ENCODE results near the gene ROM1.
"Not testable (repeated sequence)": the region's sequence is repeated elsewhere in the genome, so short reads cannot be mapped to it uniquely, and the experiment has no call there.

The ROM1 gene

DNA sequence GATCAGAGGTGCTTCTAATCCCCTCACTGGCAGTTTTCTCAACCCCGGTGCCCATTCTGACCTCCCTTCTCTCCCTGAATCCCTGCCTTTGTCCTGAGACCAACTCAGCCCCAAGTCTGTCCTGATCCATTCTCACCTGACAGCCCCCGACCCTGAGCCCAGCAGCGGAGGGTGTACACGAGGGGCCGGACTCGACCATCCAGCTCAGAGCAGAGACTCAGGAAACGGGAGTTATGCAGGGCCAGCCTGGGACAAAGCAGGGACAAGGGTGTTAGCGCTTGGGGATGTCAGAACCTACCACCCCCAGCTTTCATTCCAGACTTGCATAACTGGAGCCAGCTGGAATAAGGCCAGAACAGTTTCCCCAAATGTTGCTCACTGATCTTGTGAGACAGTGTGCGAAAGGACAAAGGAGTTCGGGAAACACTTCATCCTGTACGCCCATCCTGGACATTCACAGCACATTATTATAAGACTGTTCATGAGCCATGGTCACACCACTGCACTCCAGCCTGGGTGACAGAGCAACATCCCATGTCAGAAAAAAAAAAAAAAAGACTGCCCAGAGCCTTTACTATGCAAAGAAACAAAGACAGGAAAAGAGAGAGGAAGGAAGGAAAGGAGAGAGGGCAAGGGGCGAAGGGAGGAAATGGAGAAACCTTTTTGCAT, 35.9 kb upstream of the ROM1 start:
- no peak overlapping the region for H3K4me3 ChIP-seq (ENCODE audit: low read depth, low read length)
- no peak for DNase-seq (ENCODE audit: low read depth)

DNA sequence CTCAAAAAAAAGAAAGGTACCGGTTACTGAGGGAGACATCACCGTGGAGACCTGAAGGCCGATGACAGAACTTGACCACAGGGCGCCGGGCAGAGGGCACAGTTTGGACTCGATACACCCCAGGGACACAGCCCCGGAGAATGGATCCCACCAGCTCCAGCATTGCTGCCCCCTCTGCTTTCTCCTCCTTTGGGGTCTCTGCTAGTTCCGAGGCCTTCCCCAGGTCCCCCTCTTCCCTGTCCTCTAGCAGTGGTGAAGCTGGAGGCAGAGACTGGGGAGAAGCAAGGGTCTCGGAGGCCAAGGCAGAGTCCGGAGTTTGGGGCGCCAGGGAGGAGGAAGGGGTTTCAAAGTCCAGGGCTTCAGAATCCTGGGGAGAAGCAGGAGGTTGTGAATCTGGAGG, 34.5 kb upstream of the ROM1 start:
- H3K4me3 ChIP-seq (ENCODE audit: low read depth, low read length) = no peak overlapping the region
- TF ChIP-seq, protein P1, sequence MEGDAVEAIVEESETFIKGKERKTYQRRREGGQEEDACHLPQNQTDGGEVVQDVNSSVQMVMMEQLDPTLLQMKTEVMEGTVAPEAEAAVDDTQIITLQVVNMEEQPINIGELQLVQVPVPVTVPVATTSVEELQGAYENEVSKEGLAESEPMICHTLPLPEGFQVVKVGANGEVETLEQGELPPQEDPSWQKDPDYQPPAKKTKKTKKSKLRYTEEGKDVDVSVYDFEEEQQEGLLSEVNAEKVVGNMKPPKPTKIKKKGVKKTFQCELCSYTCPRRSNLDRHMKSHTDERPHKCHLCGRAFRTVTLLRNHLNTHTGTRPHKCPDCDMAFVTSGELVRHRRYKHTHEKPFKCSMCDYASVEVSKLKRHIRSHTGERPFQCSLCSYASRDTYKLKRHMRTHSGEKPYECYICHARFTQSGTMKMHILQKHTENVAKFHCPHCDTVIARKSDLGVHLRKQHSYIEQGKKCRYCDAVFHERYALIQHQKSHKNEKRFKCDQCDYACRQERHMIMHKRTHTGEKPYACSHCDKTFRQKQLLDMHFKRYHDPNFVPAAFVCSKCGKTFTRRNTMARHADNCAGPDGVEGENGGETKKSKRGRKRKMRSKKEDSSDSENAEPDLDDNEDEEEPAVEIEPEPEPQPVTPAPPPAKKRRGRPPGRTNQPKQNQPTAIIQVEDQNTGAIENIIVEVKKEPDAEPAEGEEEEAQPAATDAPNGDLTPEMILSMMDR (IDR thresholded peaks at IDR 0.05; ENCODE audit: low read depth, low read length, missing control alignments) = no peak
- no peak for DNase-seq (ENCODE audit: low read depth)

More for the DNA sequence above, 35.9 kb upstream of the ROM1 start:
- TF ChIP-seq, protein P1 (IDR thresholded peaks at IDR 0.05; ENCODE audit: low read depth, low read length, missing control alignments) = no peak

DNA sequence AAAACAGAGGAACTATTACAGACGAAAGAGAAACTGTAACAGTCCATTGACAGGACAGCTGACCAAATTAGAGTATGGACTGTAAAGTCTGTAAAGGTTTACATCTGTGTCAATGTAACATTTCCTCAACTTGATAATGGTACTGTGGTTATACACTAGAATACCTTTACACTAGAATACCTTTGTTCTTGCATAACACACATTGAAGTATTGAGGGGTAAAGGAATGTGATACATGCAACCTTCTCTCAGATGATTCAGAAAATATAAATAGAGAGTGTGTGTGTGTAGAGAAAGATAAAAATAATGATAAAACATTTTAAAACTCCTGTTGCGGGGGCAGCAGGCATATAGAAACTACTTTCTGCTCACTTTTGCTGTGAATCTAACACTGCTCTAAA, 33.8 kb upstream of the ROM1 start:
- TF ChIP-seq, protein P1 (IDR thresholded peaks at IDR 0.05; ENCODE audit: low read depth, low read length, missing control alignments) = no peak
- H3K4me3 ChIP-seq (ENCODE audit: low read depth, low read length) = no peak overlapping the region

DNA sequence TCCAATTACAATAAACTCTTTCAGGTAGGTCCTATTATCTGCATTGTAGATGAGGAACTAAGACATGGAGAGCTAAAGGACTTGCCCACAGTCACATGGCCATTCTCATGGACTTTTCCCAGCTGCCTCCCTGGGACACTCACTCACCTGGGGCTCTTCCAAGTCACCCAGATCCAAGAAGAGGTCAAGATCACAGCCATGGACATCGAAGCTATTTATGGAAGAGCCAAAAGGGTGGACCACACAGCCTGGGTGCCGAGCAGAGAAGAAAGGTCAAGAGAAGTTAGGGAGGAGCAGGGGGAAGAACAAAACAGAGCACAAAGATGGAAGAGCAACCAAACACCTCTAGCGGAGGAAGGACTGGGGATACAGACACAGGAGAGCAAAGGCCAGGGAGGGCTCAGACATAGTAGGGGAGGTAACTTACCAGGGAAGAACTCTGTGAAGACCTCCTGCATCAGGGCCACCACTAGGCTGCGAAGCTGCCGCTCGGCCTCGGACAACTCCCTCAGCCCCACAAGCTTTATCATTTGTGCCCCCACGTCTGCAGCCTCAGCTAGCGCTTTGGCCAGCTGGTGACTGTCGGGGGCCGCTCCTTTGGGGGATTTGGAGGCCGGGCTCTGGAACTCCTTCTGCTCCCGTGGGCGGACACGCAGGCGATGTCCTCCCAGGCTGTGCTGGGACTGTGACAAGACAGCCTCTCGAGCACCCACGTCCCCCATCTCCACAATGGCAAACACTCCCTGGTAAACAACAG, 31.9 kb upstream of the ROM1 start:
- DNase-seq (ENCODE audit: low read depth) = no peak
- H3K4me3 ChIP-seq (ENCODE audit: low read depth, low read length) = no peak overlapping the region
- TF ChIP-seq, protein P1 (IDR thresholded peaks at IDR 0.05; ENCODE audit: low read depth, low read length, missing control alignments) = no peak

More for the DNA sequence above, 33.8 kb upstream of the ROM1 start:
- DNase-seq (ENCODE audit: low read depth) = no peak

DNA sequence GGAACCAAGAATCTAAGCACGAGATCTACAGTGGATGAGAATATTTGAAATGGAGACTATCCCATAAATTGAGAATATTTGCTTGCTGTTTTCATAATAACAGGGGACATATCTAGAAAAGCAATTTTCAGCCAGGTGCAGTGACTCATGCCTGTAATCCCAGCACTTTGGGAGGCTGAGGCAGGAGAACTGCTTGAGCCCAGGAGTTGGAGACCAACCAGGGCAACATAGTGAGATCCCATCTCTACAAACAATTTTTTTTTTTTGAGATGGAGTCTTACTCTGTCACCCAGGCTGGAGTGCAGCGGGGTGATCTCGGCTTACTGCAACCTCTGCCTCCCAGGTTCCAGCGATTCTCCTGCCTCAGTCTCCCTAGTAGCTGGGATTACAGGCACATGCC, 31.3 kb upstream of the ROM1 start:
- not testable (repeated sequence) for H3K4me3 ChIP-seq (ENCODE audit: low read depth, low read length); DNase-seq (ENCODE audit: low read depth)

DNA sequence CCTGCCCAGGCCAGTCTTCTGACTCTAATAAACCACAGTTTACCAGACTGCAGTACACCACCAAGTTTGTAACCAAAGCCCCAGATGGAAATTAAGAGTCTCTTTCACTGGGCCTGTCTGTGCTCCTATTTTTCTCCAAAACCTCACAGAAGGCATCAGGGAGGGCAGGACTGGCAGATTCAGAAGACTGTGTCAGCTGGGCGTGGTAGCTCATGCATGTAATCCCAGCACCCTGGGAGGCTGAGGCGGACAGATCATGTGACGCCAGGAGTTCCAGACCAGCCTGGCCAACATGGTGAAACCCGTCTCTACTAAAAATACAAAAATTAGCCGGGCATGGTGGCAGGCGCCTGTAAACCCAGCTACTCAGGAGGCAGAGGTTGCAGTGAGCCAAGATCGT, 27.7 kb upstream of the ROM1 start:
- not testable (repeated sequence) for H3K4me3 ChIP-seq (ENCODE audit: low read depth, low read length); DNase-seq (ENCODE audit: low read depth)

DNA sequence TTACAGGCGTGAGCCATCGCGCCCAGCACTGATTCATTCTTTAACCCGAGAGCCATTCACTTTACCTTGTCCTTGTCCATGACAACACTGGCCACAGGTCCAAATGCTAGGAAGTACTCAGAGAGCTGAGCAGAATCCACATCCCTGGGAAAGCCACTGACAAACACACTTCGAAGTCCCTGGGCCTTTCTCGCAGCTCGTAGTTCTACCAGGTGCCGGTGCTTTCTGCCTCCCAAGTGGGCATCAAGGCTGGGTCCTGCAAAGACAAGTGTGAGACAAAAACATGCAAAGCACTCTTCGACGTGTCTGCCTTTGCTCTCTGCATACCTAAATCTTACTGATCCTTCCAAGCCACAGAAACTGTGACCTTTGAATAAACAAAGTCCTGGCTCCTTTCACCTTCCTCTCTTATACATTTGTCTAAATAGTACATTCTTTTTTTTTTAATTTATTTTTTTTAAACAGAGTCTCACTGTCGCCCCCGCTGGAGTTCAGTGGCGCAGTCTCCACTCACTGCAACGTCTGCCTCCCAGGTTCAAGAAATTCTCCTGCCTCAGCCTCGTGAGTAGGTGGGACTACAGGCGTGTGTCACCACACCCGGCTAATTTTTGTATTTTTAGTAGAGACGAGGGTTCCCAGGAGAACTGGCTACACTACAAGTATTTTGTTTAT, 24.0 kb upstream of the ROM1 start:
- DNase-seq (ENCODE audit: low read depth) = no peak
- no peak overlapping the region for H3K4me3 ChIP-seq (ENCODE audit: low read depth, low read length)
- TF ChIP-seq, protein P1 (IDR thresholded peaks at IDR 0.05; ENCODE audit: low read depth, low read length, missing control alignments) = no peak

All from GM12864 (cell line).